Stimulated activated CD8-positive, alpha-beta memory T cell treated with anti-CD3 and anti-CD28 coated beads, Interleukin-2, amount 100 ng/mL, for 1 hour (primary cell): Measurements from ENCODE around the gene THSD1.
A peak's percentile ranks its signal among the peaks of the same experiment; 100 is the strongest.

Source experiments
- DNase-seq, 2 donors: peaks; one replicate each; pipeline ENCODE4 v3.0.0-alpha.2; 2020; ENCODE audit warnings: low read depth in 2 of 2

THSD1 gene

GRCh38 chr13:52405767-52406494 is at the start of gene THSD1:
Gene THSD1 (minus strand): TSS chr13:52406172. CDS start chr13:52402600, 3,572 bp downstream.
- DNase-seq: no peak

GRCh38 chr13:52455677-52456041 is 49.7 kb upstream of the THSD1 start:
- DNase-seq: peak; percentile 20 to 63

- peak; percentile 82 to 87 for DNase-seq
Observed at GRCh38 chr13:52454820-52455676, 49.1 kb upstream of the THSD1 start, which contains the start of gene CKAP2. Gene CKAP2 (plus strand): TSS chr13:52455478. CDS start chr13:52455557, 79 bp downstream.

- no peak for DNase-seq
Observed at GRCh38 chr13:52454459-52454819, 48.5 kb upstream of the THSD1 start.

GRCh38 chr13:52452470-52452869 is 46.5 kb upstream of the THSD1 start:
- no peak for DNase-seq

- DNase-seq: no peak
Observed at GRCh38 chr13:52451135-52451804, 45.3 kb upstream of the THSD1 start.

GRCh38 chr13:52450793-52451116 is 44.8 kb upstream of the THSD1 start:
- no peak for DNase-seq

- DNase-seq: peak; percentile 91
Observed at GRCh38 chr13:52450012-52450792, 44.2 kb upstream of the THSD1 start, which contains the start of gene VPS36. Gene VPS36 (minus strand): TSS chr13:52450634. CDS start chr13:52450594, 40 bp downstream.

GRCh38 chr13:52449331-52450011 is 43.5 kb upstream of the THSD1 start:
- no peak for DNase-seq

GRCh38 chr13:52447815-52448552 is 42.0 kb upstream of the THSD1 start:
- no peak for DNase-seq

GRCh38 chr13:52447354-52447753 is 41.4 kb upstream of the THSD1 start:
- no peak for DNase-seq

GRCh38 chr13:52446265-52446664 is 40.3 kb upstream of the THSD1 start:
- no peak for DNase-seq

GRCh38 chr13:52432456-52432855 is 26.5 kb upstream of the THSD1 start:
- no peak for DNase-seq

GRCh38 chr13:52428295-52428694 is 22.3 kb upstream of the THSD1 start:
- no peak for DNase-seq

GRCh38 chr13:52421216-52421615 is 15.2 kb upstream of the THSD1 start:
- DNase-seq: no peak

GRCh38 chr13:52419080-52419479 is 13.1 kb upstream of the THSD1 start:
- DNase-seq: no peak

- no peak for DNase-seq
Observed at GRCh38 chr13:52414963-52415362, 9.0 kb upstream of the THSD1 start.

GRCh38 chr13:52414051-52414450 is 8.1 kb upstream of the THSD1 start:
- DNase-seq: no peak

GRCh38 chr13:52412128-52412527 is 6.2 kb upstream of the THSD1 start:
- no peak for DNase-seq

- DNase-seq: no peak
Observed at GRCh38 chr13:52411629-52412028, 5.7 kb upstream of the THSD1 start.
